BE2C (cell line): ENCODE results near the gene PDE6G.
"Not testable (repeated sequence)": the region's sequence is repeated elsewhere in the genome, so short reads cannot be mapped to it uniquely, and the experiment has no call there.

Experiments
- DNase-seq: peaks from one replicate; pipeline ENCODE4 v3.0.0-alpha.2; 2020
- H3K27me3 ChIP-seq: fragments of 250-450 bp; sonication (Bioruptor Pico); 2 replicates; pipeline ENCODE4 v1.5.1; 2020; ENCODE audit warnings: mild to moderate bottlenecking
- H3K36me3 ChIP-seq: fragments of 250-450 bp; sonication (Bioruptor Pico); 2 replicates; pipeline ENCODE4 v1.5.1; 2020; ENCODE audit warnings: mild to moderate bottlenecking
- H3K4me1 ChIP-seq: fragments of 250-450 bp; sonication (Bioruptor Pico); 2 replicates; pipeline ENCODE4 v1.5.1; 2020
- H3K4me3 ChIP-seq: 2 replicates; pipeline ENCODE4 v1.5.1; 2011; ENCODE audit warnings: low read depth, low read length
- H3K9me3 ChIP-seq: fragments of 250-450 bp; sonication (Bioruptor Pico); 2 replicates; pipeline ENCODE4 v1.5.1; 2020
- CTCF ChIP-seq: IDR thresholded peaks from 2 replicates; pipeline ENCODE4 v1.5.1; 2012; ENCODE audit warnings: mild to moderate bottlenecking, low read depth, low read length

The PDE6G gene

GRCh38 chr17:81676906-81677305 lies 20.6 kb upstream of the PDE6G start:
- H3K9me3 ChIP-seq: no peaks in the 10 kb centered on the region
- H3K36me3 ChIP-seq: peaks cover 10% of the 10 kb centered on the region
- no peaks in the 10 kb centered on the region for H3K4me1 ChIP-seq
- H3K4me3 ChIP-seq: no peak overlapping the region
- no peak for TF ChIP-seq CTCF
- H3K27me3 ChIP-seq: no peaks in the 10 kb centered on the region
- no peak for DNase-seq

DNA sequence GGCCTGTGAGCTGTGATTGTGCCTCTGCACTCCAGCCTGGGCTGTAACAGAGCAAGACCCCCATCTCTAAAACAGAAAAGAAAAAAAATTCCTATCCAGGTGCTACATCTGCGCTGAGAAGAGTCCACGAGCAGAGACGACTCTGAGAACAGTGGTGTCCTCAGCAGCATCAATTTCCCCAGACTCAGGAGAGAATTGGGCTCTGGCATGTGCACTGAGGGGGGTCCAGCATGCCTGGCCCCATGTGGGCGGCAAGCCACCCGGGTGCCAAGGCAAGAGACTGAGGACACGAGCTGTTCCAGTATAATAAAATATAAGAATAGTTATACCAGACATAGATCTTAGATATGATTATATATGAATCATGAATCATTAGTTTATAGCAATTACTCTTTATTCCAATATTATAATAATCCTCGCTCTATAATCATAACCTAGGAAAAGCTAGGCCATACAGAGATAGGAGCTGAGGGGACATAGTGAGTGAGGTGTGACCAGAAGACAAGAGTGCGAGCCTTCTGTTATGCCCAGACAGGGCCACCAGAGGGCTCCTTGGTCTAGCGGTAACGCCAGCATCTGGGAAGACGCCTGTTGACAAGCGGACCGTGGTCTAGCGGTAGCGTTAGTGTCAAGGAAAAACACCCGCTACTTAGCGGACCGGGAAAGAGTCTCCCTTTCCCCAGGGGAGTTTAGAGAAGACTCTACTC lies 19.3 kb upstream of the PDE6G start:
- H3K9me3 ChIP-seq, H3K4me1 ChIP-seq, H3K27me3 ChIP-seq, H3K4me3 ChIP-seq: not testable (repeated sequence)
- peaks cover 20% of the 10 kb centered on the region for H3K36me3 ChIP-seq
- DNase-seq: peak; percentile 58
- peak; percentile 54 for TF ChIP-seq CTCF

GRCh38 chr17:81673561-81674258 lies 17.4 kb upstream of the PDE6G start:
- H3K36me3 ChIP-seq: peaks cover 35% of the 10 kb centered on the region
- TF ChIP-seq CTCF: no peak
- H3K4me1 ChIP-seq: no peaks in the 10 kb centered on the region
- no peaks in the 10 kb centered on the region for H3K9me3 ChIP-seq
- no peaks in the 10 kb centered on the region for H3K27me3 ChIP-seq
- H3K4me3 ChIP-seq: no peak overlapping the region
- no peak for DNase-seq

DNA sequence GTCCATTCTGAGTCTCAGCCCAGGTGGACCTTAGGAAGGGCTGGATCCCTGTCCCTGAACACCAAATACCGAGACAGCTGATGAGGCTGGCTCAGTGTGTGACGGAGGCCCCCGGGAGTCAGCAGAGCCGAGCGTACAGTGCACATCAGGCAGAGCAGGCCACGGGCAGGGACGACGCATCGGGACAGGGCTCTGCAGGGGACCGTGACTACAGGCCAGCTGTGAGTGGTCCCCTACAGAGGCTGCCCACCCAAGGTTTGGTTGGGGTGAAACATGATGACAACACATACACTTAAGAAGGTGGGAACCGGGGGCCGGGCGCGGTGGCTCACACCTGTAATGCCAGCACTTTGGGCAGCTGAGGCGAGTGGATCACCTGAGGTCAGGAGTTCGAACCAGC lies 16.6 kb upstream of the PDE6G start:
- Histone ChIP-seq H3K4me3 (no peak overlapping the region), H3K4me1 (no peaks in the 10 kb centered on the region), H3K36me3 (peaks cover 41% of the 10 kb centered on the region), H3K9me3 (no peaks in the 10 kb centered on the region), H3K27me3 (no peaks in the 10 kb centered on the region)
- no peak for TF ChIP-seq CTCF
- DNase-seq: no peak

GRCh38 chr17:81672504-81672903 lies 16.2 kb upstream of the PDE6G start:
- peaks cover 43% of the 10 kb centered on the region for H3K36me3 ChIP-seq
- H3K4me3 ChIP-seq: no peak overlapping the region
- no peak for DNase-seq
- H3K9me3 ChIP-seq: no peaks in the 10 kb centered on the region
- no peak for TF ChIP-seq CTCF
- H3K4me1 ChIP-seq: no peaks in the 10 kb centered on the region
- H3K27me3 ChIP-seq: no peaks in the 10 kb centered on the region

DNA sequence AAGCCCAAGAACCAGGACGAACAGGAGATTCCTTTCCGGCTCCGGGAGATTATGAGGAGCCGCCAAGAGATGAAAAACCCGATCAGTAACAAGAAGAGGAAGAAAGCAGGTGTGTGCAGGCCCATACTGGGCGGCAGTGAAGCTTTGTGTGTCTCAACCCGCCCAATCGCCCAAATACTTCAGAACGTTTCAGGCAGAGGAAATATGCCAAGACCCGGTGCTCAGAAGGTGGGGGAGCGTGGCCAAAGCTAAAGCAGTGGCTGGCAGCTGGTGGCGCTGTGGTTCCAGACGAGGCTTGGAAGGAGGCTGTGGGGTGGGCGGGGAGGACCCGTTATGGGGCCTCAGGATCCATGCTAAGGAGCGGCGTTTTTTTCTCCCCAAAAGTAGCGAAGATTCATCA lies 11.4 kb upstream of the PDE6G start:
- no peaks in the 10 kb centered on the region for H3K27me3 ChIP-seq
- DNase-seq: no peak
- H3K4me3 ChIP-seq: peak overlapping the region; percentile 78; the same call in 1 of the 2 replicates
- no peaks in the 10 kb centered on the region for H3K4me1 ChIP-seq
- H3K36me3 ChIP-seq: peaks cover 50% of the 10 kb centered on the region
- no peaks in the 10 kb centered on the region for H3K9me3 ChIP-seq
- TF ChIP-seq CTCF: no peak
